Adrenal gland (tissue), 5 donors: Measurements from ENCODE around the gene ATOH8.

Experiments used
- CTCF ChIP-seq, 6 experiments: fragments of 450-650 bp in 4 of 6; fragments of 200-600 bp in 2 of 6; sonication (generic) in 1 of 6; IDR thresholded peaks; 1 replicate in 5 of 6; 2 replicates in 1 of 6; pipeline versions ENCODE4 v1.5.1 to v1.8.0; 2016 to 2021; ENCODE audit warnings: antibody characterized with exemption in 6 of 6, mild to moderate bottlenecking in 2 of 6, moderate library complexity in 1 of 6
- POLR2A ChIP-seq, 2 donors: fragments of 450-650 bp; IDR thresholded peaks; one replicate each; pipeline ENCODE4 v1.6.1; 2017; ENCODE audit warnings: antibody characterized with exemption in 2 of 2, mild to moderate bottlenecking in 2 of 2, moderate library complexity in 1 of 2
- donor health status: DM: no; HTN: no; CAD: no.

DNA sequence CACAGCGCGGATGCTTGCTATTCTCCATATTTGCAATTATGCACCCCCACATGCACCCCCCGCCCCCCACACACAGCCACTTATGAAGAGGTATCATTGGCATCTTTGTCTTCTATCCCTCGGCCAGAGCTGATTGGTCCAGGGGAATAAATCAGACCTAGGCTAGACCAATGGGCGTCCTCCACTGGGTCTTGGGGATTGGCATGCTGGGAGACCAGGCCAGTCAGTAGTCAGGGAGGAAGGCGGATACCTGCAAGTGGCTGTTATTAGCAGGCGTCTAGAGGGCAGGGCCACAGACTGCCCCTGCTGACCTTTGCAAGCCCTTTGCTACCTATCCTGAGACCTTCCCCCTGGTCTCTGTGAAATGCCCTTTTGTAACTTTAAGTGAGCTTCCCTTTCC lies 30.0 kb downstream of the ATOH8 start:
- TF ChIP-seq CTCF (IDR thresholded peaks at IDR 0.05) (no peak), POLR2A (IDR thresholded peaks at IDR 0.05) (no peak)
